Nucleus accumbens (tissue), 56 donors: ENCODE data around the gene MCU.
"Not testable (repeated sequence)": the region's sequence is repeated elsewhere in the genome, so short reads cannot be mapped to it uniquely, and the experiment has no call there.

Source experiments
- DNase-seq, 56 donors: peaks; one replicate each; lab custom pipeline; 2025; lab: John Stamatoyannopoulos, UW

MCU gene

DNA sequence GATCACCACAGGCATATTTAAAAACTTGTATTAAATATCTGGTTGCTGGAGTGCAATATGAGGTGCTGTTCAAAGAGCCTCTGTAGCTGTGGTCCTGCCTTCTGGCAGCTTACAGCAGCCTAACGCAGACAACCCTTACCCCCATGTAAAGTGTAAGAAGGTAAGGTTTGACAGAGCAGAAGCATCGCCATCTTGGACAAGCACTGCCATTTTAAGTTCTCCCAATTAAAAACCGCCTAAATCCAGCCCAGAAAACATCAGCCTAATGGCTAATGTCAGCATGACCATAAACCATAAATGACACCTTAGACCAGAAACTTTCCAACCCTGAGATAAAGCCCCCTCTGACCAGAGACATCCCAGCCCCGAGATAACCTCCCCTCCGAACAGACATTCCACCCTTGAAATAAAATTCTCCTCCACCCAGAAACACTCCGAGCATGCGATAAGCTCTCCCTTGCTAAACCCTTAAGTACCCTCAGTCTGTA lies 196.3 kb downstream of the MCU start:
- DNase-seq: no peak

DNA sequence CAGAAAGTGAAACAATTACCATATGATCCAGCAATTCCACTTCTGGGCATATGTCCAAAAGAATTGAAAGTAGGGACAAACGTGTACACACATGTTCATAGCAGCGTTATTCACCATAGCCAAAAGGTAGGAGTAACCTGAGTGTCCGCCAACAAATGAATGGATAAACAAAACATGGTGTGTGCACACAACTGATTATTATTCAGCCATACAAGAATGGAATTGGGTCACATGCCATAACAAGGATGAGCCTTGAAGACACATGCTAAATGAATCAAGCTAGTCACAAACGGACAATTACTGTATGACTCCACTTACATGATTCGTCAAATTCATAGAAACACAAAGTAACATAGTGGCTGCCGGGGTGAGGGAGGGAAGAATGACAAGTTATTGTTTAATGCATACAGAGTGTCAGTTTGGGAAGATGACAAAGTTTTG lies 197.5 kb downstream of the MCU start:
- no peak for DNase-seq

DNA sequence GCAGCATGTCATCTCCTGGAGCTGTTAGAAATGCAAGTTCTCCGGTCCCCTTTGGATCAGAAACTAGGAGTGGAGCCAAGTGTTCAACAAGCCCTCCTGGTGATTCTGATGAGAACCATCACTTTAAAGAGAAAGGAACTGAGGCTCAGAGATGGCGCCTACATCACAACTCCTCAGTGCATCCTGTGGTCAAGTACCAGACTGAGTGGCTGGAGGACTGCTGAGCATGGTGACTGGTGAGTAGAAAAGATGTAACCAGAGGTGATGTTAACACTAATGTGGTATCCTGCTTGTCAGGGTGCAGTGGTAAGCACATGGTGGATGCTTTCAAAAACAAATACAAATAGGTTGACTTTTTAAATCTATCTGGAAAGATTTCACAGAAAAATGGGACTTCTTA lies 198.1 kb downstream of the MCU start:
- DNase-seq: no peak

DNA sequence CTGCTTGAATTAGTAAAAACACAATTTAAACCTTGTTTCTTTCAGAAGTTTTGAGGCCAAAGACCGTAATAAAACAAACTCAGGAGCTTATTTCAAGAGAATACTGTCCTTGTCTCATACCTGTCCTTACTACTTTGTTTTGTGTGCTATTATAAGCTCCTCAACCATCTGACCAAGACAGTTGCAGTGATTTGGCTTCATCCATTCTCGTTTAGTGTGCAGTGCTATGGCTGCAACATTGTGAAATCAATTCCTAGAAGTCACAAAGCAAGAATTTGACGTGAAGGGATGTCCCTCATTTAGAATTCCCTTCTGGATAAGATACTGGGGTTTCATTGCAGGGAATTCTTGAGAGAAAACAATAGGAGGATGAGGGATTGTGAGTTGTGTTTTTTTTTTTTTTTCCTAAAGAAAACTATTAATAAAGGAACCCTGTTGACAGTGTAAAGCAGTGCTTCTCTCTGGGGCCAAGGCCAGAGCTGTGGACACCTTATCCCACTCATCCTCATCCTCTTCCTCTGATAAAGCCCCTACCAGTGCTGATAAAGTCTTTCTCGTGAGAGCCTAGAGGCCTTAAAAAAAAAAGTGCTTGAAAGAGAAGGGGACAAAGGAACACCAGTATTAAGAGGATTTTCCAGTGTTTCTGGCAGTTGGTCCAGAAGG lies 201.3 kb downstream of the MCU start, which contains the start of gene OIT3:
OIT3 (plus strand) TSS at position 604 of the 663 bp plus-strand sequence. CDS start 60 bp downstream, outside the sequence.
- no peak for DNase-seq

DNA sequence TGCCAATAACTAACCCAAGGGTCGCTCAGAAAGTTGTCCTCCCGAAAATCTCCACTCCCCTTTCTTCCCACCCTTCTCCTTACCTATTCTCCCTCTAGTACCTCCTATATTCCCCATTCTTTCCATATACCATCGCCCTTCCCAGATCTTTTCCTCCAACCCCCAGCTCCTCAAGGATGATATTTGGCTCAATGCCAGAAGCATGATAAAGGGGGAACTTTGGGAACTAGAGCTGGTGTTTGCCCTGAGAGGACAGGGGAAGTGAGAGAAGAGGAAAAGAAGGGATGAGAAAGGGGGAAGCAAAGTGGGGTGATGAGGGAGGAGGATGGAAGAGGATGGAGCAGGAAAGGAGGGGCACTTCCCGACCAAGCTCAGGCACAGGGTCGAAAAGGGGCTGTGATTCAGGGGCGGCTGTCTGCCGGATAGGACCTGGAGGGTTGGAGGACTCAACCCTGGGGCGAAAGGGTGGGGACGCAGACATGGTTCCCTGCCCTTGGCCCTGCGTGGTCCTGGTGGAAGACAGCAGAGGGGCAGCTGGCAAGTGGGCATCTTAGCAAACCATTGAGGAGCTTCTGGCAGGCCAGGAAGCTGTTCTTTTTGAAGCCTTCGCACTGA lies 203.4 kb downstream of the MCU start:
- DNase-seq: no peak

DNA sequence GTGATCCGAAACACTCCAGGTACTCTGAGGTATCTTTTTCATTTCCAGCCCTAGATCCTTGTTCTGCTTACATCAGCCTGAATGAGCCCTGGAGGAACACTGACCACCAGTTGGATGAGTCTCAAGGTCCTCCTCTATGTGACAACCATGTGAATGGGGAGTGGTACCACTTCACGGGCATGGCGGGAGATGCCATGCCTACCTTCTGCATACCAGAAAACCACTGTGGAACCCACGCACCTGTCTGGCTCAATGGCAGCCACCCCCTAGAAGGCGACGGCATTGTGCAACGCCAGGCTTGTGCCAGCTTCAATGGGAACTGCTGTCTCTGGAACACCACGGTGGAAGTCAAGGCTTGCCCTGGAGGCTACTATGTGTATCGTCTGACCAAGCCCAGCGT lies 206.7 kb downstream of the MCU start:
- no peak for DNase-seq

DNA sequence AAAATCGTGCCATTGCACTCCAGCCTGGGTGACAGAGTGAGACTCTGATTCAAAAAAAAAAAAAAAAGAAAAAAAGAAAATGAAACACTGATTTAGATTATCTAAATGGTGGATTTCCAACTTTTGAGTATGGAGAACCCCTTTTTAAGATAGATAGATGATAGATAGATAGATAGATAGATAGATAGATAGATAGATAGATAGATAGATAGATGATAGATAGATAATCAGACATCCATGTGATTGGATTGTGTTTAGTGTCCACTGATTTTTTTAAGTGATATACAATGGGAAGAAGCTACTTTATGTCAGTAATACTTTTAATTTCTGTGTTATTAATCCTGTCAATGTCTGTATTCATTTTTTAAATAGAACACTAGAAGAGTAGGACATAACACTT lies 207.6 kb downstream of the MCU start:
- DNase-seq: no peak

DNA sequence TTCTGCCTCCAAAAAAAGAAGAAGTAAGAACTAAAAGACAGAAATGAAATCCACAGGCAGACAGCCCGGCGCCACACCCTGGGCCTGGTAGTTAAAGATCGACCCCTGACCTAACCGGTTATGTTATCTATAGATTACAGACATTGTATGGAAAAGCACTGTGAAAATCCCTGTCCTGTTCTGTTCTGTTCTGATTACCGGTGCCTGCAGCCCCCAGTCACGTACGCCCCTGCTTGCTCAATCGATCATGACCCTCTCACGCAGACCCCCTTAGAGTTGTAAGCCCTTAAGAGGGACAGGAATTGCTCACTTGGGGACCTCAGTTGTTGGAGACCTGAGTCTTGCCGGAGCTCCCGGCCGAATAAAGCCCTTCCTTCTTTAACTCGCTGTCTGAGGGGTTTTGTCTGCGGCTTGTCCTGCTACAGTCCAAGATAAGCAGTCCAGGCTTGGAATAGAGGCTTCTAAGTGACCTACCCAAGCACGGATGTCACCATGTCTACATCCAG lies 212.1 kb downstream of the MCU start:
- DNase-seq: not testable (repeated sequence)

DNA sequence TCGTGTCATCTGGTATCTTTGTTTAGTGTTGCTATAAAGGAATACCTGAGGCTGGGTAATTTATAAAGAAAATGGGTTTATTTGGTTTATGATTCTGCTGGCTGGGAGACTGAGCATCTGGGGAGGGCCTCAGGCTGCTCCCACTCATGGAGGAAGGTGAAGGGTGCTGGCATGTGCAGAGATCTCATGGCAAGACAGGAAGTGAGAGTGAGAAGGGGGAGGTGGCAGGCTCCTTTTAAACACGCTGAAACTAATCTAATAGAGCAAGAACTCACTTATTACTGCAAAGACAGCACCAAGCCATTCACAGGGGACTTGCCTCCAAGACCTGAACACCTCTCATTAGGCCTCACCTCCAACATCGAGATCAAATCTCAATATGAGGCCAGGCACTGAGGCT lies 212.9 kb downstream of the MCU start:
- DNase-seq: no peak

DNA sequence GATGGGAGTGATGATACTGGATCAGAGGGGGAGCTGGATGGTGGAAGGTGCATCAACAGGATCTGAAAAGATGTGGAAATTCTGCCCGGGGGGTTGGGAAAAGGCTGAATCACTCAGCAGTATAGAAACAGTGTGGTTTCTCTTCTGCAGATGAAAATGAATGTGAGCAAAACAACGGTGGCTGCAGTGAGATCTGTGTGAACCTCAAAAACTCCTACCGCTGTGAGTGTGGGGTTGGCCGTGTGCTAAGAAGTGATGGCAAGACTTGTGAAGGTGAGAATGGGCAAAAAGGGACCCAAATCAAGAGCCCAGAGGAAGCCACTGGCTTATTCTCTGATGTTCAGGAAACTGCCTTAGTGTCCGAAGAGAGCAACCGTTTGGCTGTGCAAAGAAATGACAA lies 214.5 kb downstream of the MCU start:
- no peak for DNase-seq

DNA sequence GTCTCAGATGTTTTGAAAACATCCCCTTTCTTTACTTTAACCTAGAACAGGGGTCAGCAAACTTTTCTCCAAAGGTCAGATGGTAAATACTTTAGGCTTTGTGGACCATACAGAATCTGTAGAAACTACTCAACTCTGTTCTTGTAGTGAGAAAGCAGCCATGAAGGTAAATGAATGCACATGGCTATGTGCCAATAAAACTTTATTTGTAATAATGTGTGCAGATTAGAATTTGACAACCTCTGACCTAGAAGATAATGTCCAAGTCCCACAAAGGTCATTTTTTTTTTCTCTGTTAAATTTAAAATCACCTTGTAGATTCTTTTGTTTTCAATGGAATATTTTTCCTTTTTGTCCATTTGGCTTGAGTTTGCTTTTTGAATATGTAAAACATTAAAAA lies 218.8 kb downstream of the MCU start:
- DNase-seq: no peak

DNA sequence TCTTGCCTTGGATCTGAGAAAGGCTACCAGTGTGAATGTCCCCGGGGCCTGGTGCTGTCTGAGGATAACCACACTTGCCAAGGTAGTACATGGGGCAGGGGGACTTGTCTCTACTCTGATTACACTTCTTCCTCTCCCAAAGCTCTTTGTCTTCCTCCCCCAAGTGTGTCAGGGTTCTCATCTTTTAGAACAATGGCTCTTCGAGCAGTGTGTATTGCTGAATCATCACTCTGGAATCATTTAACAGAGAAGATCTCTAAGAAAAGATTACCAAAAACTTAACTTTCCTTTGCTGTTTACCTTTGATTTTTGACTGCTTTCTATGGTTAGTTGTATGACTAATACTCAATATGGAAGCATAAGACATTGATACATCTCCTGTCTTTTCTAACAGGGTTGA lies 219.8 kb downstream of the MCU start:
- no peak for DNase-seq

DNA sequence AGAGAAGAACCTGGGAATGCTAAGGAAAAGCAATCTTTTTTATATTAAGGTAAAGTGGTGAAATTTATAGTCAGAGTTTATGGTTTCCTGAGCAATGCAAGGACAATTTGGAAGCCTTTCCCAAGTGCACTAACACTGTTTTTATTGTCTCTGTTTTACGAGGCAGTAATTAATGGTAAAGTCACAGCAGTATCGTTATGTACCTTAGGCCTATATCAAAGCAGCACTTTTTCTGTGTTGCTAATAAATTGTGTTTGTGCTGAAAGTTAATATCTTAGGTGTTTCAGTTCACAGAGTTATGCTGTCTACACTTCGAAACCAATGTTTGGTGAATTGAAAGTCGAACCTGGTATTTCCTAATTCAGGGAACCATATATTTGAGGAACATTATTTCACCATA lies 220.8 kb downstream of the MCU start:
- no peak for DNase-seq

DNA sequence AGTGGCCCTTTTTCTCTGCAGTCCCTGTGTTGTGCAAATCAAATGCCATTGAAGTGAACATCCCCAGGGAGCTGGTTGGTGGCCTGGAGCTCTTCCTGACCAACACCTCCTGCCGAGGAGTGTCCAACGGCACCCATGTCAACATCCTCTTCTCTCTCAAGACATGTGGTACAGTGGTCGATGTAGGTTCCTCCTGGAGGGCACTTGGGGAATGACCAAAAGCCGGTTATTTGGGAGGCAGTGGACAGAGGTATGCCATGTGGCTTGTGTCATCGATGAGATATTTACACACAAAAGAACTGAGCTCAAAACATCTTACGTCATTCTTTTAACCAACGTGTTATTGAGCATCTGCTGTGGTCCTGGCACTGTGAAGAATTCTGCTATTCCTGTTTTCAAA lies 221.3 kb downstream of the MCU start:
- no peak for DNase-seq

DNA sequence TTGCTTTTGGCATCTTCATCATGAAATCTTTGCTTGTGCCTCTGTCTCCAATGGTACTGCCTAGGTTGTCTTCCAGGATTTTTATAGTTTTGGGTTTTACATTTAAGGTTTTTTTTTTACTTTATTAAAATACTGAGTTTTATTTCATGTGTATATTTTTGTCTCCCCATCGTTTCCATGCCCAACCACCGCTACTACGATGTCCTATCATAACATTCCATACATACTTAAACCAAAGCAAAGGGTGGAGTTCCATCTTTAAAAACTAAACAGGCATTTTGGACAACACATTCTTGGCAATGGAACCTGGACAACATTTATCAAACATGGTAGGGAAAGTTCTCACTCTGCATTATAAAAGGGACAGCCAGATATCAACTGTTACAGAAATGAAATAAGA lies 225.3 kb downstream of the MCU start:
- not testable (repeated sequence) for DNase-seq

DNA sequence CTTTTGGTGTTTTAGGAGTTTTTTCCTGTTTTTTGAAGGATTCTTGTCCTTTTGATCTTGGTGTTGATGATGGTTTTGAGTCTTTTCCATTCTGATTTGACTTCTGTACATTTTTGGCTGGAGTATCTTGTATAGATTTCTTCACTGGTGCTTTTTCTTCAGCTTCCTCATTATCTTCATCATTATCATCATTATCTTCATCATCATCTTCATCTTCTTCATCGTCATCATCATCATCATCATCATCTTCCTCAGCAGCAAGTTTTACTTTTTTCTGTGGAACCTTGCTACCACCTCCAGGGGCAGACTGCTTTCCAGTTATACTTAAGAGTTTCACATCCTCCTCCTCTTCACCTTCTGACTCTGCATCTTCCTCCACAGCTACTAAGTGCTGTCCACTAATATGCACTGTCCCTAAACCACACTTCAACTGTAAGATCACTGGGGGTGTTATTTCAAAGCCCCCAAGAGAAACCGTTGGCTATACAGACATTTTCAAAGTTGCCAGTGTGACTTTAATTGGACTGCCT lies 225.9 kb downstream of the MCU start:
- not testable (repeated sequence) for DNase-seq

DNA sequence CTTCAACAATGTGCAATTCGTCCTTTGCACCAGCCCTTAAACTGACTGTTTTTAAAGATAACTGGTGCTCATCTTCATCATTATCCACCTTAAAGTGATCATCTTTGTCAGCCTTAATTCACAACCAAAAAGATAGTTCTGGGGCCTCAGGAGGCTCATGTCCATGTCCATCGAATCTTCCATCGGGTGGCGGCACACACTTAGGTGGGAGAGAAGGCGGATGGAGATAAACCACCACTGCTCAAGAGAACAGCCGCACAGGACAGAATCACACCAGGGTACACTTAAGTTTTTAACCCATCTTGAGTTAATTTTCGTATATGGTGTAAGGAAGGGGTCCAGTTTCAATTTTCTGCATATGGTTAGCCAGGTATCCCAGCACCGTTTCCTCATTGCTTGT lies 226.4 kb downstream of the MCU start:
- DNase-seq: no peak

DNA sequence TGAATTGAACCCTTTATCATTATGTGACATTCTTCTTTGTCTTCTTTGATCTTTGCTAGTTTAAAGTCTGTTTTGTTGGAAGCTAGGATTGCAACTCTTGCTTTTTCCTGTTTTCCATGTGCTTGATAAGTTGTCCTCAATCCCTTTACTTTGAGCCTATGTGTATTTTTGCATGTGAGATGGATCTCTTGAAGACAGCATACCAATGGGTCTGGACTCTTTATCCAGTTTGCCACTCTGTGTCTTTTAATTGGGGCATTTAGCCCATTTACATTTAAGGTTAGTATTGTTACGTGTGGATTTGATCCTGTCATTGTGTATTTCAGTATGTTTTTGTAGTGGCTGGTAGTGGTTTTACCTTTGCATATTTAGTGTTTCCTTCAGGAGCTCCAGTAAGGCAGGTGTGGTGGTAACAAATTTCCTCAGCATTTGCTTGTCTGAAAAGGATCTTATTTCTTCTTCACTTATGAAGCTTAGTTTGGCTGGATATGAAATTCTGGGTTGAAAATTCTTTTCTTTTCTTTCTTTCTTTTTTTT lies 229.3 kb downstream of the MCU start:
- DNase-seq: not testable (repeated sequence)

DNA sequence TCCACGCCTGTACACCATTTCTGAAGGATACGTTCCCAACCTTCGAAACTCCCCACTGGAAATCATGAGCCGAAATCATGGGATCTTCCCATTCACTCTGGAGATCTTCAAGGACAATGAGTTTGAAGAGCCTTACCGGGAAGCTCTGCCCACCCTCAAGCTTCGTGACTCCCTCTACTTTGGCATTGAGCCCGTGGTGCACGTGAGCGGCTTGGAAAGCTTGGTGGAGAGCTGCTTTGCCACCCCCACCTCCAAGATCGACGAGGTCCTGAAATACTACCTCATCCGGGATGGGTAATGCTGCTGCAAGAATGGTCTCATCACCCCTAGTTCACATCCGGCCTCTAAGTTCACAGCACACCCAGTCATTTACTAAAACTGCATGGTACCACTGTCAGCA lies 232.4 kb downstream of the MCU start:
- DNase-seq: no peak

DNA sequence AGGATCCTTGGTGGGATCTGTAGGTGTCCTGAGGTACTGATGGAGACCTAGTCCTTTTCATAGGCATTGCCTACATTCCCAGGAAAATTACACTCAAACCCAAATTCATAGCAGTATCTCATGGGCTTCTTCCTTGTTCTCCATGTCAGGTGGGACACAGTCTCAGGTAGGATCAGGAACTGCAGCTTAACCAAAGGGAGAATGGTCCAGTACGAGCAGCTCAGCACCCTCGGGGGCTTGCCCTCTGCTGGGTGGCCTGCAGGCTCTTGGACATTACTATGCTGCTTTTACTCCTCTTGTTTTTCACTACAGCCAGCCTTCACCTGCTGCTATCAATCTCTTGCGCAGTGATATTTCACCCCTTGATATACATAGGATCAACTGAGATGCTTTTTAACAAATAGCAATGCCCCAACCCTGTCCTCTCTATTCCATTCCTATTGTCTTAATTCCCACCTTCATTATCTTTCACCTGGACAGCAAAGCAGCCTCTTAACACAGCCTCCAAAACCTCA lies 234.1 kb downstream of the MCU start:
- DNase-seq: no peak

DNA sequence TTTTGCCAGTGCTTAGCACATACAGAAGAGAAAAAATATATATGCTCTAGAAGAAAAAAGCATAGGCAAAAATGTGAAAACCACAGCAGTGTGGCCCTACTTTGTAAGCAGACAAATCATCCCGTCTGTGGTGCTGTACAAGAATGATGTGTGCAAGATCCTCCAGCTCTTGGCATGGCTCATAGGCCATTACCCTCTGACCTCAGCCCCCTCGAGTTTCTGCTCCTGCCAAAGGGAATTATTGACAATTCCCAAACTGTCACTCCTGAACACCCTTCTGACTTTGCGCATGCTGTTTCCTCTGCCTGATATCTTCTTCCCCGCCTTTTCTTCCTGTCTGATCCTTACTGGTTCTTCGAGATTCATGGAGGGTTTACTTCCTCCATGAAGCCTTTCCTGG lies 235.5 kb downstream of the MCU start:
- no peak for DNase-seq
